Fibroblast of skin of abdomen (primary cell): ENCODE results near the gene KRTAP12-1.
A peak's percentile ranks its signal among the peaks of the same experiment; 100 is the strongest.

Source experiments
- DNase-seq: peaks from one replicate; pipeline ENCODE4 v3.0.0-alpha.2; 2013

KRTAP12-1 gene

DNA sequence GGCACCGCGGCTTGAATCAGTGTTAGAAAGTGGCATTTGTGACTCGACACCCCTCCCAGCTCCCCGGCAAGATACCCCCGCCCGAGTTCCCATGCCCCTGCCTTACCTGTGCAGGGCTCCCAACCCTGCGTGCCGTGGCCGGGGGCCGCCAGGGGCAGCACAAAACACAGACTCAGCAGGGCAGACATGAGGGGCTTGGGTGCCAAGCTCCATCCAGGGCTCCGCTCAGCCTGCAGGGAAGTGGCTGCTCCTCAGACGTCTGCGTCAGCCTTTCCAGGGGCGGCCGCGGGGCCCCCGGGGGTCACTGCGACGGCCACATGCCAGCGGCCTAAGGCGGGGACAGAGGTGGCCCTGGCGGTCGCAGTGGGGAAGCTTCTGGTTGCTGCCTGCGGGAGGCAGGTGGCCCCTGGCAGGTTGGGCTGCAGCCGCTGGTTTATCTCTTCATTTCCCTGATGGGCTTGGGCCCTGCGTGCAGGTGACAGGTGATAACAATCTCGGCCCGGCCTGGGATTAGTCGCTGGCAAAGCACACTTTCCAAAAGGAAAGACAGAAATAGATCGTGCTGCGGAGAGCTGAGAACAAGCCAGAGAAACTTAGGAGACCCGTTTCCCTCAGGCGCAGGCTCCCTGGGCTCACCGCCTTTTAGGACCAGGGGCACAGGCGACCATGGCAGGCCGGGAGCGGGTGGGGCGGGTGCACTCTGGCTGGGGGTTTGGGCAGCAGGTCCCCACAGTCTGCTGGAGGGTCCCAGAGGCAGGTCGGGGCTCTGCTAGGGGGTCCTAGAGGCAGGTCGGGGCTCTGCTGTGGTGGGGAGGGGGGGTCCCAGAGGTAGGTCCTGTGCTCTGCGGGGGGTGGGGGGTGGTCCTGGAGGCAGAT, 29.6 kb upstream of the KRTAP12-1 start, which contains the start of gene TSPEAR:
TSPEAR (minus strand) TSS at position 246 of the 876 bp plus-strand sequence; CDS start at position 188, 58 bp downstream.
- DNase-seq: no peak

DNA sequence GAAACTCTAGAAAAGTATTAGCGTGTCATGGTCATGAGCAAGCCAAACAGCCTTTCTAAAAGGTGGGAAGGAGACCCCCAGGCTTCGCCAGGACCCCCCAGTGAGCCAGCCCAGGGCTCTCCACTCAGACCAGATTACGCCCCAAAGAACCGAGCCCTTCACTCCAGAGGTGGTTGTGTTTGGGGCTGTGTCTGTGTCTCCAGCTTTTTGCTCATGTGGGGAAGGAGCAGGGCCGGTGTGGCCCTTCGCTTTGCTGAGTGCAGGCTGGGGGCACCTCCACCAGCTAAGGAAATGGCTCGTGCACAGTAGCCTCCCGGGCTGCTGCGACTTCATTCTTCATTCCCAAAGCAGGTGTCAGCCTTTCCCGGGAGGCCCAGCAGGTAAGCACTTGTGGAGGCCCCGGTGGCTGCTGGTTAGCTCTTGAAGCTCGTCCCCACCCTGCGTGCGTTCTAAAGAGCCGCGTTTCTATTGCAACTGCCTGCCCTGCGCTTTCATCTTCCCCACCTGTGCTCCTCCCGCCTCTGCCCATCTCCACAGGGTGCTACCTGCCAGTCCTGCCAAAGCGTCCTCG, 28.9 kb upstream of the KRTAP12-1 start:
- DNase-seq: no peak

DNA sequence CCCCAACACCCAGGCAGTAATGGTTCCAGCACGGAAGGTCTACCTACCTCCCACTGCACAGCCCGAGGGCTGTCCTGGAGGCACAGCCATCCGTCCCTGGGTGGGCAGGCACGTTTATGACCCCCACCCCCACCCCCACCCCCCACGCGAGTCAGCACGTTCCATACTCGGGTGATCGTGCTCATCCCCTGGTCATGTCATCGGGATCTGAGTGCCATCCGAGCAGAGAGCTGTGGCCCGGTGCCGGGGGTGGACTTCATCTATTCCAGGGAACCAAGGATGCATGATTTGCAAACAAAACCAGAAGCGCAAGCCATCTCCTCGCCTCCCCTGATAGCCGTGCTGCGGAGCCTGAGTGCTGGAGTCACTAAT, 28.3 kb upstream of the KRTAP12-1 start:
- DNase-seq: no peak

- peak; percentile 7 for DNase-seq
These were observed 27.7 kb upstream of the KRTAP12-1 start for GRCh38 chr21:44709426-44710293.

- DNase-seq: no peak
These were observed 27.0 kb upstream of the KRTAP12-1 start for GRCh38 chr21:44708866-44709425.

- DNase-seq: no peak
These were observed 26.4 kb upstream of the KRTAP12-1 start for GRCh38 chr21:44708213-44708865.

GRCh38 chr21:44706706-44707581, 25.0 kb upstream of the KRTAP12-1 start:
- DNase-seq: no peak

GRCh38 chr21:44706026-44706705, 24.2 kb upstream of the KRTAP12-1 start:
- DNase-seq: no peak

DNA sequence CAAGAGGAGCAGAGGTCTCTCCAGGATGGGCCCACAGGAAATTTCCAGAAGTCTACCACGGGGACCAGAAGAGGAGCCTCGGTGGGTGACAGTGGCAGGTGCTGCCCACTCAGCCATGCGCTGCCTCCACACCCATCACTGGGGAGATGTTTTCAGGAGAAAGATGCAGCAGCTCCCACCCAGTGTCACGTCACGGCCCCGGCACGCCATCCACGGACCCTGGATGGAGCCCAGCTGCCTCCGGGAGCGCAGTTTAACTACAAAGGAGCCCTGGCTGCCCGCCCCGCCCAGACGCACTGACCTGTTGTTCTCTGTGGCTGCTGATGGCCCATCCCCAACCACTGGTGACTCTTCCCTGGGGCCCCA, 22.7 kb upstream of the KRTAP12-1 start:
- DNase-seq: no peak

GRCh38 chr21:44703731-44704635, 22.0 kb upstream of the KRTAP12-1 start:
- no peak for DNase-seq

DNA sequence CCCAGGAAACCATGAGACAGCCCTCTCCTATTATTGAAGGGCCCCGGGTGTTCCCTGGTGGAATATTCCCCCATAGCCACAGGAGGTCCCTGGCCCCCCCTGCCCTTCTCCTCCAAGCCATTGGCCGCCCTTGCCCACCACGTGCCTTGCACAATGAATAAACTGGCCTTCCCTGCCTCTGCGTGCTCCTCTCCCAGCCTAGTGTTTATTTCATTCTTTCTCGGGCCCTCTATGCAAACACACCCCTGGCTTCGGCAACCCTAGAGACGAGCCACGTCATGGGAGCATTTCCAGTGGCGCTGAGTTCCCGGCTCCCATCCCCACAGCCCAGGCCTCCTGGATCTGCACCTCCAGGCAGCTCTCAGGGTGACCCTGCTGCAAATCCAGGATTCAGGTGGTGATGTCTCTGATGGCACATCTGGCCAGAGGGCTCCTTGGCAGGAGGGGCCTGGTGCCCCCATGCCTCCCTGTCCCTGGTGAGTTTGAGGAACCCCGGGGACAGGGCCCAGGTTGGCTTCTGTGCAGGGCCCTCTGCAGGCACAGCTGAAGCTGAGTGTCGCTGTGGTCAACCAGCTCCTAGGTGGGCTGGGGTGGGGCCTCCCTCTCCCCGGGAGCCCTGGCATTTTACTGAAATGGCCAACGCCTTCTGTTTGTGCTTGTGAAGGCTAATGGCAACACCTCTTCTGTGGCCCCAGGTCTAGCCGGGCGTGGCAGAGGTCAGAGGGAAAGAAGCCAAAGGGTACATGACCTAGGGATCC, 21.2 kb upstream of the KRTAP12-1 start:
- DNase-seq: no peak

DNA sequence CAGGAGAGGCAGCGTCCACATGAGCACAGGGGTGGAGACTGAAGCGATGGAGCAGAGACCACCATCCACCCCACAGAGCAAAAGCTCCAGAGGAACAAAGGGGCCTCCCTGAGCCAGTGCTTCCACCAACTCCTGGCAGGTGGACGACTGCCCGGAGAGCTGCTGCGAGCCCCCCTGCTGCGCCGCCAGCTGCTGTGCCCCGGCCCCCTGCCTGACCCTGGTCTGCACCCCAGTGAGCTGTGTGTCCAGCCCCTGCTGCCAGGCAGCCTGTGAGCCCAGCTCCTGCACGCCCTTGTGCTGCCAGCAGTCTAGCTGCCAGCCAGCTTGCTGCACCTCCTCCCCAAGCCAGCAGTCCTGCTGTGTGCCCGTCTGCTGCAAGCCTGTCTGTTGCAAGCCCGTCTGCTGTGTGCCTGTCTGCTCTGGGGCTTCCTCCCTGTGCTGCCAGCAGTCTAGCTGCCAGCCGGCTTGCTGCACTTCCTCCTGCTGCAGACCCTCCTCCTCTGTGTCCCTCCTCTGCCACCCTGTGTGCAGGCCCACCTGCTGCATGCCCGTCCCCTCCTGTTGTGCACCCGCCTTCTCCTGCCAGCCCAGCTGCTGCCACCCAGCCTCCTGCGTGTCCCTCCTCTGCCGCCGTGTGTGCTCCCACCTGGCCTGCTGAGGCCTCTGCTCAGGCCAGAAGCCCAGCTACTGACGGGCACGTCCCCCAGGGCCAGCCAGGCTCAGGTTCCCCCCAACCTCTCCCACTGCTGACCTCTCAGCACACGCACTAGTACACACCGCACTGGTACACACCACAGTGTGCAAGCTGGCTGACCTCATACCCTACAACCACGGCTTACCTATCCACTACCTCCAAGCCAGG, 20.4 kb upstream of the KRTAP12-1 start:
- no peak for DNase-seq

- no peak for DNase-seq
These were observed 19.6 kb upstream of the KRTAP12-1 start for GRCh38 chr21:44701541-44701940.

DNA sequence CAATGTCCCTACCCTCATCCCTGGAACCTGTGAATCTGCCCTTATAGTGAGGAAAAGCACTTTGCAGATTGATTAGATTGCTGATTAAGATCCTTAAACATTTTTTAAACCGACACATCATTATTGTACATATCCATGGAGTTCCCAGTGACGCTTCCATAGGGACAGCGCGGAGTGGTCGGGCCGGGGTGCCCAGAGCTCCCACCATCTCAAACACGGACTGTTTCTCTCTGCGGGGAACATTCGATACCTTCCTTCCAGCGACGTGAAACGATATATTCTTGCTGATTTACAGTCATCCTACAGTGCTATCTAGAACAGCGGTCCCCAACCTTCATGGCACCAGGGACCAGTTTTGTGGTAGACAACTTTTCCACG, 19.0 kb upstream of the KRTAP12-1 start:
- no peak for DNase-seq

DNA sequence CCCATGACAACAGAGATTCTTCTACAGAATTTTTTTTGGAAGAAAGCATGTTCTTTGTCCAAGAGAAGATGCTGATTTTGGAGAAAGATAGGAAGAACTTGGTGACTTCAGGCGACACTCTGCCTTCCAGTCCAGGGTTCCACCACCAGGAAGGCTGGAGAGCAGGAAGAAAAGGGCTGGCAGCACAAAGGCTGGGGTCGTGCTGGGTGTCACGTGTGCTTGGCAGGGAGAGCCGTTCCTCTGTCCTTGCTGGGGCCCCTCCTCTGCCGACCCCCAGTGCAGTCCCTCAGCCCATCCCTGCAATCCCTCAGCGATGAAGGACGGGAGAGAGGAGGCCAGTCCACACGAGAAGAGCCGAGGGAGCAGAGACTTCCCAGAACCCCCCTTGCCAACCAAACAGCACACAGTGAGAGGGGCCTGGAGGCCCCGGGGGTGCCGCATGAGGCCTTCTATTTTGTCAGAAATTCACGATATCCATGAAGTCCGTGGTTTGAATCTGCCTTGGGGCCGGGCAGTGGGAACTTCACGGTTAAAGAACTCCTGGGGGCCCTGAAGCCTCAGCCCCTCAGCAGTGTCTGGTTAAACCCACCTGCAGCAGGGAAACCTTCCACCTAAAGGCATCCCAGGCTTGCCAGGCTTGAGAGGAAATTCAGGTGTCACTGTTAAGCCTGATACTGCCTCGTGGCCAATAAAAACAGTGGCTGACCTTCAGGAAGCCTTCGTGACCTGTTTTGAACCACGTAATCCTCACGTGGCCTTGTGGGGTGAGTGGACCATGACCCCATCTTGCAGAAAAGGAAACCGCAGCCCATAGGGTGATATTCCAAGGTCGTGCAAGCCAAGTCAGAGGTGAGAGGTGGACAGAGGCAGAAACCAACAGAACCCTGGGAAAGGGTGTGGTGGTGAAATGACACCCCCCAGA, 18.4 kb upstream of the KRTAP12-1 start:
- no peak for DNase-seq

- DNase-seq: no peak
These were observed 17.6 kb upstream of the KRTAP12-1 start for GRCh38 chr21:44699502-44700001.
